GM23338 (cell line): Measurements from ENCODE around the gene KAZN. TPM values are rescaled to one million over a fixed set of nuclear protein-coding genes. Genes with fewer than 3 reads are reported as not detected.

ENCODE experiments used
- ATAC-seq: fragments of 200-7000 bp; cut with Tn5 transposase; 3 replicates; pipeline ENCODE4 v1.9.1; 2020
- DNase-seq: peaks from one replicate; pipeline ENCODE4 v3.0.0-alpha.2; 2015; ENCODE audit warnings: low spot score
- H2AFZ ChIP-seq: fragments of 200-600 bp; sonication (generic); 2 replicates; pipeline ENCODE4 v1.8.0; 2016; ENCODE audit warnings: antibody characterized with exemption, mild to moderate bottlenecking, moderate library complexity
- H3F3A ChIP-seq: fragments of 200-600 bp; sonication (generic); replicated peaks from 2 replicates; pipeline ENCODE4 v1.8.0; 2017; ENCODE audit warnings: antibody characterized with exemption, mixed run types, low read depth
- H3K27ac ChIP-seq: fragments of 200-600 bp; sonication (generic); 2 replicates; pipeline ENCODE4 v1.6.1; 2016; ENCODE audit warnings: low read depth
- H3K27me3 ChIP-seq: fragments of 200-600 bp; sonication (generic); 2 replicates; pipeline ENCODE4 v1.8.0; 2016; ENCODE audit warnings: mild to moderate bottlenecking, mixed run types, moderate library complexity; ENCODE audit not compliant: insufficient read depth
- H3K36me3 ChIP-seq: fragments of 200-600 bp; sonication (generic); 2 replicates; pipeline ENCODE4 v1.8.0; 2016; ENCODE audit warnings: mild to moderate bottlenecking; ENCODE audit not compliant: insufficient read depth
- H3K4me1 ChIP-seq: fragments of 200-600 bp; sonication (generic); 2 replicates; pipeline ENCODE4 v1.8.0; 2016; ENCODE audit warnings: mild to moderate bottlenecking, moderate library complexity; ENCODE audit not compliant: insufficient read depth
- H3K4me2 ChIP-seq: fragments of 200-600 bp; sonication (generic); 2 replicates; pipeline ENCODE4 v1.7.1; 2017; ENCODE audit warnings: mixed run types
- H3K4me3 ChIP-seq: fragments of 200-600 bp; sonication (generic); 2 replicates; pipeline ENCODE4 v1.6.1; 2016; ENCODE audit warnings: mixed run types
- H3K79me2 ChIP-seq: fragments of 200-600 bp; sonication (generic); replicated peaks from 2 replicates; pipeline ENCODE4 v1.8.0; 2017; ENCODE audit warnings: mild to moderate bottlenecking; ENCODE audit not compliant: insufficient read depth
- H3K9me2 ChIP-seq: fragments of 200-600 bp; sonication (generic); 2 replicates; pipeline ENCODE4 v1.8.0; 2017; ENCODE audit not compliant: insufficient read depth
- H4K20me1 ChIP-seq: fragments of 200-600 bp; sonication (generic); replicated peaks from 2 replicates; pipeline ENCODE4 v1.8.0; 2017; ENCODE audit warnings: mild to moderate bottlenecking; ENCODE audit not compliant: insufficient read depth
- H3K27ac Mint-ChIP-seq: 2 replicates; pipeline ENCODE4 v1.8.0; 2020; ENCODE audit warnings: inconsistent platforms, mild to moderate bottlenecking, moderate library complexity, mixed read lengths
- H3K27me3 Mint-ChIP-seq: 3 replicates; pipeline ENCODE4 v1.8.0; 2022; ENCODE audit warnings: low read depth, mild to moderate bottlenecking, moderate library complexity, mixed read lengths, inconsistent platforms; ENCODE audit not compliant: insufficient read depth, poor library complexity
- H3K36me3 Mint-ChIP-seq: 3 replicates; pipeline ENCODE4 v1.8.0; 2021; ENCODE audit warnings: low read depth, mild to moderate bottlenecking, inconsistent platforms, moderate library complexity, mixed read lengths
- H3K4me1 Mint-ChIP-seq: 3 replicates; pipeline ENCODE4 v1.8.0; 2020; ENCODE audit warnings: mild to moderate bottlenecking, inconsistent platforms, mixed read lengths
- H3K4me3 Mint-ChIP-seq: 3 replicates; pipeline ENCODE4 v1.8.0; 2021; ENCODE audit warnings: moderate library complexity, mild to moderate bottlenecking, inconsistent platforms, mixed read lengths
- H3K9me3 Mint-ChIP-seq: 3 replicates; pipeline ENCODE4 v1.8.0; 2020; ENCODE audit warnings: moderate library complexity, mild to moderate bottlenecking, inconsistent platforms, mixed read lengths
- CREB1 ChIP-seq: fragments of 250-450 bp; sonication (Bioruptor Pico); IDR thresholded peaks from 2 replicates; pipeline ENCODE4 v1.5.0; 2020; ENCODE audit warnings: low read depth, mild to moderate bottlenecking, moderate library complexity
- EZH2 ChIP-seq: fragments of 200-600 bp; sonication (generic); IDR thresholded peaks from one replicate; pipeline ENCODE4 v1.8.0; 2017; ENCODE audit warnings: antibody characterized with exemption, mild to moderate bottlenecking, low read depth; ENCODE audit not compliant: unreplicated experiment
- EZH2phosphoT487 ChIP-seq: fragments of 200-600 bp; sonication (generic); IDR thresholded peaks from one replicate; pipeline ENCODE4 v1.8.1; 2018; ENCODE audit warnings: antibody characterized with exemption; ENCODE audit not compliant: unreplicated experiment
- JUNB ChIP-seq: IDR thresholded peaks from one replicate; pipeline ENCODE4 v1.6.1; 2016; ENCODE audit warnings: antibody characterized with exemption; ENCODE audit not compliant: unreplicated experiment
- NANOG ChIP-seq: IDR thresholded peaks from 2 replicates; pipeline ENCODE4 v1.6.1; 2016; ENCODE audit warnings: antibody characterized with exemption, borderline replicate concordance
- POLR2AphosphoS5 ChIP-seq: IDR thresholded peaks from 2 replicates; pipeline ENCODE4 v1.6.1; 2016; ENCODE audit warnings: antibody characterized with exemption, low read depth
- STAT1 ChIP-seq: IDR thresholded peaks from one replicate; pipeline ENCODE4 v1.6.1; 2016; ENCODE audit warnings: antibody characterized with exemption; ENCODE audit not compliant: unreplicated experiment
- ZNF114 ChIP-seq: fragments of 250-450 bp; sonication (Bioruptor Pico); IDR thresholded peaks from 2 replicates; pipeline ENCODE4 v1.5.0; 2020; ENCODE audit warnings: mild to moderate bottlenecking, moderate library complexity
- ZNF331 ChIP-seq: fragments of 250-450 bp; sonication (Bioruptor Pico); IDR thresholded peaks from 2 replicates; pipeline ENCODE4 v1.5.0; 2020; ENCODE audit warnings: low read depth, mild to moderate bottlenecking, moderate library complexity
- polyA plus RNA-seq: library from polyadenylated mRNA; unstranded; fragments of >200 nt; fragmentation: Nextera tagmentation; extraction: Ambion mirVana; gene quantifications from 2 replicates; pipeline ENCODE4 v1.2.1, GENCODE V29; 2016
- total RNA-seq: library from RNA; depleted of rRNA; stranded (reverse); fragments of >200 nt; shearing (Covaris generic); gene quantifications from 2 replicates; pipeline ENCODE4 v1.2.3, GENCODE V29; 2014
- TF ChIP-seq, protein P1 (sequence below): IDR thresholded peaks from one replicate; pipeline ENCODE4 v1.6.1; 2018; ENCODE audit warnings: antibody characterized with exemption; ENCODE audit not compliant: unreplicated experiment
- TF ChIP-seq, protein P2 (sequence below): fragments of 250-450 bp; sonication (Bioruptor Pico); IDR thresholded peaks from 2 replicates; pipeline ENCODE4 v1.5.0; 2020; ENCODE audit warnings: mild to moderate bottlenecking, moderate library complexity
- TF ChIP-seq, protein P3 (sequence below), 2 experiments: fragments of 200-600 bp in 1 of 2; sonication (generic) in 1 of 2; conservative IDR thresholded peaks; 2 replicates each; pipeline versions ENCODE4 v1.5.1 to v1.6.1; 2016 to 2017; ENCODE audit warnings: antibody characterized with exemption in 2 of 2, low read depth in 2 of 2, mild to moderate bottlenecking in 2 of 2, moderate library complexity in 1 of 2
- TF ChIP-seq, protein P4 (sequence below): IDR thresholded peaks from 2 replicates; pipeline ENCODE4 v1.6.1; 2016; ENCODE audit warnings: antibody characterized with exemption

Gene KAZN
- total and polyA plus RNA-seq, 2 experiments from 2014 or later: 9.9 to 15.0 TPM

DNA sequence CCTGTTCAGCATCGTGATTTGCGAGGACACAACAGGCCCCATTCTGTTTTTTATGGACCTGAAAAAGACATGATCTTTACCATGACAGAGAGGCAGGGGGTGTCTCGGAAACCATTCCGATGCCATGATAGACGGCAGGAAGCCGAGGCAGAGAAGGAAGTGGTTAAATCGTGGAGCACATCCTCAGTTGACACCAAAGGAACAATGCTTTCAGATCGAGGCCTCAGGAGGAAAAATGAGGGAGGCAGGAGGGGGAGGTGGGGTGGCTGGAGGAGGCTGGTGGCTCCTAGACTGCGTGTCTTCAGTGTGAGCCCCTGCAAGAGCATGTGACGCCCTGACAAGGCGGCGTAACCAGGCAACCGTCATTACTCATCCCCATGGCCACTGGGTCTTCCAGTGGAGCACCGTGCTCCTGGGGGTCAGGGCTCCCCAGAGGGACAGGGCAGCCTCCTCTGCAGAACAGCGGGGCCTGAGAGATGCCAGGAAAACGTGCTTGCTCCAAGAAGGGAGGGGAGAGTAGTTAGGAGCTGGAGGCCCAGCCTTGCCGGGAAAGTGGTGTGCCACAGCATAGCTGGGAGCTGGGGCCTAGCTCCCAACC, 382.2 kb downstream of the KAZN start:
- Histone ChIP-seq H2AFZ (no peak overlapping the region), H3K4me3 (no peak overlapping the region), H3F3A (no peaks in the 10 kb centered on the region), H3K9me2 (no peaks in the 10 kb centered on the region), H3K27me3 (no peaks in the 10 kb centered on the region), H3K4me1 (no peaks in the 10 kb centered on the region), H3K79me2 (no peaks in the 10 kb centered on the region), H3K36me3 (no peaks in the 10 kb centered on the region), H3K4me2 (no peak overlapping the region), H4K20me1 (no peaks in the 10 kb centered on the region), H3K27ac (no peak overlapping the region)
- ATAC-seq (no peak; the same call in 2 of the 3 replicates), DNase-seq (no peak)
- Mint-ChIP-seq H3K36me3 (no peaks in the 10 kb centered on the region), H3K4me1 (peaks cover 3% of the 10 kb centered on the region; the same call in 2 of the 3 replicates), H3K9me3 (no peaks in the 10 kb centered on the region), H3K4me3 (no peak overlapping the region), H3K27me3 (peaks cover 5% of the 10 kb centered on the region), H3K27ac (no peak overlapping the region)
- no peak for TF ChIP-seq ZNF331
- TF ChIP-seq JUNB: no peak
- TF ChIP-seq ZNF114 (CRISPR knock-in tag): no peak
- TF ChIP-seq, protein P1, sequence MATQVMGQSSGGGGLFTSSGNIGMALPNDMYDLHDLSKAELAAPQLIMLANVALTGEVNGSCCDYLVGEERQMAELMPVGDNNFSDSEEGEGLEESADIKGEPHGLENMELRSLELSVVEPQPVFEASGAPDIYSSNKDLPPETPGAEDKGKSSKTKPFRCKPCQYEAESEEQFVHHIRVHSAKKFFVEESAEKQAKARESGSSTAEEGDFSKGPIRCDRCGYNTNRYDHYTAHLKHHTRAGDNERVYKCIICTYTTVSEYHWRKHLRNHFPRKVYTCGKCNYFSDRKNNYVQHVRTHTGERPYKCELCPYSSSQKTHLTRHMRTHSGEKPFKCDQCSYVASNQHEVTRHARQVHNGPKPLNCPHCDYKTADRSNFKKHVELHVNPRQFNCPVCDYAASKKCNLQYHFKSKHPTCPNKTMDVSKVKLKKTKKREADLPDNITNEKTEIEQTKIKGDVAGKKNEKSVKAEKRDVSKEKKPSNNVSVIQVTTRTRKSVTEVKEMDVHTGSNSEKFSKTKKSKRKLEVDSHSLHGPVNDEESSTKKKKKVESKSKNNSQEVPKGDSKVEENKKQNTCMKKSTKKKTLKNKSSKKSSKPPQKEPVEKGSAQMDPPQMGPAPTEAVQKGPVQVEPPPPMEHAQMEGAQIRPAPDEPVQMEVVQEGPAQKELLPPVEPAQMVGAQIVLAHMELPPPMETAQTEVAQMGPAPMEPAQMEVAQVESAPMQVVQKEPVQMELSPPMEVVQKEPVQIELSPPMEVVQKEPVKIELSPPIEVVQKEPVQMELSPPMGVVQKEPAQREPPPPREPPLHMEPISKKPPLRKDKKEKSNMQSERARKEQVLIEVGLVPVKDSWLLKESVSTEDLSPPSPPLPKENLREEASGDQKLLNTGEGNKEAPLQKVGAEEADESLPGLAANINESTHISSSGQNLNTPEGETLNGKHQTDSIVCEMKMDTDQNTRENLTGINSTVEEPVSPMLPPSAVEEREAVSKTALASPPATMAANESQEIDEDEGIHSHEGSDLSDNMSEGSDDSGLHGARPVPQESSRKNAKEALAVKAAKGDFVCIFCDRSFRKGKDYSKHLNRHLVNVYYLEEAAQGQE: no peak
- TF ChIP-seq POLR2AphosphoS5: no peak
- no peak for TF ChIP-seq NANOG
- TF ChIP-seq CREB1 (CRISPR knock-in tag): no peak
- TF ChIP-seq, protein P2, sequence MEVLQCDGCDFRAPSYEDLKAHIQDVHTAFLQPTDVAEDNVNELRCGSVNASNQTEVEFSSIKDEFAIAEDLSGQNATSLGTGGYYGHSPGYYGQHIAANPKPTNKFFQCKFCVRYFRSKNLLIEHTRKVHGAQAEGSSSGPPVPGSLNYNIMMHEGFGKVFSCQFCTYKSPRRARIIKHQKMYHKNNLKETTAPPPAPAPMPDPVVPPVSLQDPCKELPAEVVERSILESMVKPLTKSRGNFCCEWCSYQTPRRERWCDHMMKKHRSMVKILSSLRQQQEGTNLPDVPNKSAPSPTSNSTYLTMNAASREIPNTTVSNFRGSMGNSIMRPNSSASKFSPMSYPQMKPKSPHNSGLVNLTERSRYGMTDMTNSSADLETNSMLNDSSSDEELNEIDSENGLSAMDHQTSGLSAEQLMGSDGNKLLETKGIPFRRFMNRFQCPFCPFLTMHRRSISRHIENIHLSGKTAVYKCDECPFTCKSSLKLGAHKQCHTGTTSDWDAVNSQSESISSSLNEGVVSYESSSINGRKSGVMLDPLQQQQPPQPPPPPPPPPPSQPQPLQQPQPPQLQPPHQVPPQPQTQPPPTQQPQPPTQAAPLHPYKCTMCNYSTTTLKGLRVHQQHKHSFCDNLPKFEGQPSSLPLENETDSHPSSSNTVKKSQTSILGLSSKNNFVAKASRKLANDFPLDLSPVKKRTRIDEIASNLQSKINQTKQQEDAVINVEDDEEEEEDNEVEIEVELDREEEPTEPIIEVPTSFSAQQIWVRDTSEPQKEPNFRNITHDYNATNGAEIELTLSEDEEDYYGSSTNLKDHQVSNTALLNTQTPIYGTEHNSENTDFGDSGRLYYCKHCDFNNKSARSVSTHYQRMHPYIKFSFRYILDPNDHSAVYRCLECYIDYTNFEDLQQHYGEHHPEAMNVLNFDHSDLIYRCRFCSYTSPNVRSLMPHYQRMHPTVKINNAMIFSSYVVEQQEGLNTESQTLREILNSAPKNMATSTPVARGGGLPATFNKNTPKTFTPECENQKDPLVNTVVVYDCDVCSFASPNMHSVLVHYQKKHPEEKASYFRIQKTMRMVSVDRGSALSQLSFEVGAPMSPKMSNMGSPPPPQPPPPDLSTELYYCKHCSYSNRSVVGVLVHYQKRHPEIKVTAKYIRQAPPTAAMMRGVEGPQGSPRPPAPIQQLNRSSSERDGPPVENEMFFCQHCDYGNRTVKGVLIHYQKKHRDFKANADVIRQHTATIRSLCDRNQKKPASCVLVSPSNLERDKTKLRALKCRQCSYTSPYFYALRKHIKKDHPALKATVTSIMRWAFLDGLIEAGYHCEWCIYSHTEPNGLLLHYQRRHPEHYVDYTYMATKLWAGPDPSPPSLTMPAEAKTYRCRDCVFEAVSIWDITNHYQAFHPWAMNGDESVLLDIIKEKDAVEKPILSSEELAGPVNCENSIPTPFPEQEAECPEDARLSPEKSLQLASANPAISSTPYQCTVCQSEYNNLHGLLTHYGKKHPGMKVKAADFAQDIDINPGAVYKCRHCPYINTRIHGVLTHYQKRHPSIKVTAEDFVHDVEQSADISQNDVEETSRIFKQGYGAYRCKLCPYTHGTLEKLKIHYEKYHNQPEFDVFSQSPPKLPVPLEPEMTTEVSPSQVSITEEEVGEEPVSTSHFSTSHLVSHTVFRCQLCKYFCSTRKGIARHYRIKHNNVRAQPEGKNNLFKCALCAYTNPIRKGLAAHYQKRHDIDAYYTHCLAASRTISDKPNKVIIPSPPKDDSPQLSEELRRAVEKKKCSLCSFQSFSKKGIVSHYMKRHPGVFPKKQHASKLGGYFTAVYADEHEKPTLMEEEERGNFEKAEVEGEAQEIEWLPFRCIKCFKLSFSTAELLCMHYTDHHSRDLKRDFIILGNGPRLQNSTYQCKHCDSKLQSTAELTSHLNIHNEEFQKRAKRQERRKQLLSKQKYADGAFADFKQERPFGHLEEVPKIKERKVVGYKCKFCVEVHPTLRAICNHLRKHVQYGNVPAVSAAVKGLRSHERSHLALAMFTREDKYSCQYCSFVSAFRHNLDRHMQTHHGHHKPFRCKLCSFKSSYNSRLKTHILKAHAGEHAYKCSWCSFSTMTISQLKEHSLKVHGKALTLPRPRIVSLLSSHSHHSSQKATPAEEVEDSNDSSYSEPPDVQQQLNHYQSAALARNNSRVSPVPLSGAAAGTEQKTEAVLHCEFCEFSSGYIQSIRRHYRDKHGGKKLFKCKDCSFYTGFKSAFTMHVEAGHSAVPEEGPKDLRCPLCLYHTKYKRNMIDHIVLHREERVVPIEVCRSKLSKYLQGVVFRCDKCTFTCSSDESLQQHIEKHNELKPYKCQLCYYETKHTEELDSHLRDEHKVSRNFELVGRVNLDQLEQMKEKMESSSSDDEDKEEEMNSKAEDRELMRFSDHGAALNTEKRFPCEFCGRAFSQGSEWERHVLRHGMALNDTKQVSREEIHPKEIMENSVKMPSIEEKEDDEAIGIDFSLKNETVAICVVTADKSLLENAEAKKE: no peak
- no peak for TF ChIP-seq EZH2
- TF ChIP-seq, protein P3, sequence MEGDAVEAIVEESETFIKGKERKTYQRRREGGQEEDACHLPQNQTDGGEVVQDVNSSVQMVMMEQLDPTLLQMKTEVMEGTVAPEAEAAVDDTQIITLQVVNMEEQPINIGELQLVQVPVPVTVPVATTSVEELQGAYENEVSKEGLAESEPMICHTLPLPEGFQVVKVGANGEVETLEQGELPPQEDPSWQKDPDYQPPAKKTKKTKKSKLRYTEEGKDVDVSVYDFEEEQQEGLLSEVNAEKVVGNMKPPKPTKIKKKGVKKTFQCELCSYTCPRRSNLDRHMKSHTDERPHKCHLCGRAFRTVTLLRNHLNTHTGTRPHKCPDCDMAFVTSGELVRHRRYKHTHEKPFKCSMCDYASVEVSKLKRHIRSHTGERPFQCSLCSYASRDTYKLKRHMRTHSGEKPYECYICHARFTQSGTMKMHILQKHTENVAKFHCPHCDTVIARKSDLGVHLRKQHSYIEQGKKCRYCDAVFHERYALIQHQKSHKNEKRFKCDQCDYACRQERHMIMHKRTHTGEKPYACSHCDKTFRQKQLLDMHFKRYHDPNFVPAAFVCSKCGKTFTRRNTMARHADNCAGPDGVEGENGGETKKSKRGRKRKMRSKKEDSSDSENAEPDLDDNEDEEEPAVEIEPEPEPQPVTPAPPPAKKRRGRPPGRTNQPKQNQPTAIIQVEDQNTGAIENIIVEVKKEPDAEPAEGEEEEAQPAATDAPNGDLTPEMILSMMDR (conservative IDR thresholded peaks at IDR 0.05; ENCODE audit: low read depth in 2 of 2): no peak
- TF ChIP-seq, protein P4, sequence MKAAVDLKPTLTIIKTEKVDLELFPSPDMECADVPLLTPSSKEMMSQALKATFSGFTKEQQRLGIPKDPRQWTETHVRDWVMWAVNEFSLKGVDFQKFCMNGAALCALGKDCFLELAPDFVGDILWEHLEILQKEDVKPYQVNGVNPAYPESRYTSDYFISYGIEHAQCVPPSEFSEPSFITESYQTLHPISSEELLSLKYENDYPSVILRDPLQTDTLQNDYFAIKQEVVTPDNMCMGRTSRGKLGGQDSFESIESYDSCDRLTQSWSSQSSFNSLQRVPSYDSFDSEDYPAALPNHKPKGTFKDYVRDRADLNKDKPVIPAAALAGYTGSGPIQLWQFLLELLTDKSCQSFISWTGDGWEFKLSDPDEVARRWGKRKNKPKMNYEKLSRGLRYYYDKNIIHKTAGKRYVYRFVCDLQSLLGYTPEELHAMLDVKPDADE: no peak
- no peak for TF ChIP-seq STAT1
- no peak for TF ChIP-seq EZH2phosphoT487
